SU-DHL-6 (cell line): Measurements from ENCODE around the gene GRIA3.

Experiments
- H2AFZ ChIP-seq: fragments of 200-600 bp; sonication (generic); 2 replicates; pipeline ENCODE4 v1.6.1; 2014; ENCODE audit warnings: low read depth, mild to moderate bottlenecking, moderate library complexity, mixed read lengths, antibody characterized with exemption, low read length; ENCODE audit not compliant: severe bottlenecking
- H3F3A ChIP-seq: fragments of 200-600 bp; shearing (Covaris generic); 2 replicates; pipeline ENCODE4 v1.6.0; 2016; ENCODE audit warnings: antibody characterized with exemption, mild to moderate bottlenecking; ENCODE audit not compliant: insufficient read depth
- H3K27ac ChIP-seq: fragments of 200-600 bp; sonication (generic); 2 replicates; pipeline ENCODE4 v1.5.1; 2016; ENCODE audit warnings: low read depth, mild to moderate bottlenecking, low read length, moderate library complexity, mixed read lengths
- H3K27me3 ChIP-seq: fragments of 200-600 bp; sonication (generic), shearing (Covaris generic); 2 replicates; pipeline ENCODE4 v1.6.0; 2014; ENCODE audit warnings: mild to moderate bottlenecking, low read length
- H3K36me3 ChIP-seq: fragments of 200-600 bp; sonication (generic); 2 replicates; pipeline ENCODE4 v1.6.1; 2014; ENCODE audit warnings: mild to moderate bottlenecking, low read length, mixed read lengths
- H3K4me2 ChIP-seq: fragments of 300-600, 200-600 bp; shearing (Covaris generic), sonication (generic); 2 replicates; pipeline ENCODE4 v1.6.0; 2014; ENCODE audit warnings: low read length, low read depth, mild to moderate bottlenecking; ENCODE audit not compliant: poor library complexity, severe bottlenecking
- H3K4me3 ChIP-seq: fragments of 200-600 bp; sonication (generic); 2 replicates; pipeline ENCODE4 v1.5.1; 2014; ENCODE audit warnings: antibody characterized with exemption, low read length, mild to moderate bottlenecking, mixed read lengths; ENCODE audit not compliant: insufficient read depth, poor library complexity, severe bottlenecking
- H3K79me2 ChIP-seq: fragments of 200-600 bp; sonication (generic); 2 replicates; pipeline ENCODE4 v1.6.1; 2014; ENCODE audit warnings: mild to moderate bottlenecking, low read length, moderate library complexity; ENCODE audit not compliant: insufficient read depth
- H3K9ac ChIP-seq: fragments of 200-600 bp; sonication (generic); 2 replicates; pipeline ENCODE4 v1.7.0; 2014; ENCODE audit warnings: mild to moderate bottlenecking, low read length
- H3K9me2 ChIP-seq: fragments of 200-600 bp; sonication (generic); replicated peaks from 2 replicates; pipeline ENCODE4 v1.6.1; 2014; ENCODE audit warnings: low read length; ENCODE audit not compliant: insufficient read depth
- H3K9me3 ChIP-seq: fragments of 200-600 bp; sonication (generic); 2 replicates; pipeline ENCODE4 v1.6.1; 2014; ENCODE audit warnings: low read length, mixed read lengths; ENCODE audit not compliant: insufficient read depth
- H4K20me1 ChIP-seq: fragments of 200-600 bp; sonication (generic); 2 replicates; pipeline ENCODE4 v1.6.1; 2014; ENCODE audit warnings: low read depth, mild to moderate bottlenecking, antibody characterized with exemption, low read length, moderate library complexity, mixed read lengths
- EZH2phosphoT487 ChIP-seq: fragments of 200-600 bp; sonication (generic), shearing (Covaris generic); conservative IDR thresholded peaks from 2 replicates; pipeline ENCODE4 v1.6.1; 2018; ENCODE audit warnings: mild to moderate bottlenecking, antibody characterized with exemption, low read length, moderate library complexity, mixed read lengths
- TF ChIP-seq, protein P1 (sequence below): fragments of 200-600 bp; sonication (generic); IDR thresholded peaks from one replicate; pipeline ENCODE4 v1.5.1; 2017; ENCODE audit warnings: antibody characterized with exemption, mild to moderate bottlenecking, low read length, moderate library complexity; ENCODE audit not compliant: insufficient read depth, poor library complexity, severe bottlenecking

The GRIA3 gene

DNA sequence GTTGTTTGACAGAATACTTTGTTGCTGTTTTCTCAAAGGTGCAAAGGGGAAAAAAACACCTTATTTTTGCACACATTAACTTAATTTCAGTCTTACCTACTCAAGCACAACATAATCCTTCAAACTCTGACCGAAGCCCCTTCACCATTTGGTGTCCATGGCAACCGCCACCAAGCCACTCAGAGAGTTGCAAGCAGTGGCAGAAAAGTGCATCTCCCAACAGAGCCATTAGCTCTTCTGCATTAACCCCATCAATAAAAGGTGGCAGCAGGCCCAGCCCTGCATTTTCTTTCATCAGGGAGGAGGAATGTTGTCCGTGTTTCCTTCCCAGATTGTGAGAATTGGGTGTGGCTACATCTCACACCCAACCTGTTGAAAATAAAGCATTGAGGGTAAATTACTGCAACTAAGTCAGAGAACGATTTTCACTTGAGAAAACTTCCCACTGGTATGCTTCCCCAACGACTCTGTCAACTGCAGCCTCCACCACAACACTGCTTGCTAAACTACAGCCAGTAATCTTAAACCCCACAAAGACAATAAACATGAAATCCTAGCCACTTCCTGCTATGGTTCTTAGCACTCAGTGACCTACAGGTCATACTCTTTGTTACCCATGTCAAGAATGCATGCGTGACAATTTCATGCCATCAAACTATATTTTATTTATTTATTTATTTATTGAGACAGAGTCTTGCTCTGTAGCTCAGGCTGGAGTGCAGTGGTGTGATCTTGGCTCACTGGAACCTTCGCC, 154.0 kb downstream of the GRIA3 start:
- Histone ChIP-seq H3K27ac (no peak overlapping the region), H3K9me2 (no peaks in the 10 kb centered on the region), H3K4me2 (no peak overlapping the region), H4K20me1 (no peaks in the 10 kb centered on the region), H3K27me3 (no peaks in the 10 kb centered on the region), H3K36me3 (no peaks in the 10 kb centered on the region), H3K9me3 (no peaks in the 10 kb centered on the region), H3K79me2 (no peaks in the 10 kb centered on the region), H3F3A (no peaks in the 10 kb centered on the region), H3K9ac (no peak overlapping the region), H3K4me3 (no peak overlapping the region), H2AFZ (no peak overlapping the region)
- TF ChIP-seq, protein P1, sequence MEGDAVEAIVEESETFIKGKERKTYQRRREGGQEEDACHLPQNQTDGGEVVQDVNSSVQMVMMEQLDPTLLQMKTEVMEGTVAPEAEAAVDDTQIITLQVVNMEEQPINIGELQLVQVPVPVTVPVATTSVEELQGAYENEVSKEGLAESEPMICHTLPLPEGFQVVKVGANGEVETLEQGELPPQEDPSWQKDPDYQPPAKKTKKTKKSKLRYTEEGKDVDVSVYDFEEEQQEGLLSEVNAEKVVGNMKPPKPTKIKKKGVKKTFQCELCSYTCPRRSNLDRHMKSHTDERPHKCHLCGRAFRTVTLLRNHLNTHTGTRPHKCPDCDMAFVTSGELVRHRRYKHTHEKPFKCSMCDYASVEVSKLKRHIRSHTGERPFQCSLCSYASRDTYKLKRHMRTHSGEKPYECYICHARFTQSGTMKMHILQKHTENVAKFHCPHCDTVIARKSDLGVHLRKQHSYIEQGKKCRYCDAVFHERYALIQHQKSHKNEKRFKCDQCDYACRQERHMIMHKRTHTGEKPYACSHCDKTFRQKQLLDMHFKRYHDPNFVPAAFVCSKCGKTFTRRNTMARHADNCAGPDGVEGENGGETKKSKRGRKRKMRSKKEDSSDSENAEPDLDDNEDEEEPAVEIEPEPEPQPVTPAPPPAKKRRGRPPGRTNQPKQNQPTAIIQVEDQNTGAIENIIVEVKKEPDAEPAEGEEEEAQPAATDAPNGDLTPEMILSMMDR, result no peak
- no peak for TF ChIP-seq EZH2phosphoT487

DNA sequence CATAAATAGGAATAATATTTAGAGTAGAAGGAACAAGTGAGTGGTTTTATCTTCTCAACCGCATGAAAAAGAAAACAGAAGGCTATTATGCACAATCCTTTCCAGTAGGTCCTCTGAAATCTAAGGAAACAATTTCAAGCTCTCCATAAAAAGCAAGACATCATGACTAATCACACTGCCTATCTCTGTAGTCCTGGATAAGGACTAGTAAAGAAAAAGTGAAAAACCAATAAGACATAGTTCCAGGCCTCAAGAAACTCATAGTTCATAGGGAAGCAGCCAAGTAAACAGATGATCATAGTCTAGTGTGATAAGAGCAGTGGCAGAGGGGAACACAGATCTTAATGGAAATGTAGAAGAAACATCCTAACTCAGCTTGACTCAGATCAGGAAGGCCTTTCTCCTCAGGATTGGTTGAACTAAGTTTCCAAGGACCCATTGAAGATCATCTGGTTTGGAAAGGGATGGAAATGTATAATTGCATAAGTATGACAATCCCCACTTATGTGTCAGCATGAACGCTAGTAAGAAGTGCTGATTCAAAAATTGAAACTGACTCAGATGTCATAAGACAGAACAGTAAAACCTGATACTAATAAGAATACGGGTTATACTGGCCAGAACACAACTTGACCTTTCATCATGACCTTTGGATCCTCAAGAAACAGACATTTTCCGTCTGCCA, 155.3 kb downstream of the GRIA3 start:
- no peaks in the 10 kb centered on the region for H3K79me2 ChIP-seq
- H3K36me3 ChIP-seq, result no peaks in the 10 kb centered on the region
- H3K9me2 ChIP-seq, result no peaks in the 10 kb centered on the region
- no peaks in the 10 kb centered on the region for H3F3A ChIP-seq
- H3K4me2 ChIP-seq, result no peak overlapping the region
- TF ChIP-seq, protein P1, result no peak
- no peak for TF ChIP-seq EZH2phosphoT487
- H3K27ac ChIP-seq, result no peak overlapping the region
- no peak overlapping the region for H2AFZ ChIP-seq
- H3K27me3 ChIP-seq, result no peaks in the 10 kb centered on the region
- H3K4me3 ChIP-seq, result no peak overlapping the region
- H3K9ac ChIP-seq, result no peak overlapping the region
- no peaks in the 10 kb centered on the region for H4K20me1 ChIP-seq
- no peaks in the 10 kb centered on the region for H3K9me3 ChIP-seq

DNA sequence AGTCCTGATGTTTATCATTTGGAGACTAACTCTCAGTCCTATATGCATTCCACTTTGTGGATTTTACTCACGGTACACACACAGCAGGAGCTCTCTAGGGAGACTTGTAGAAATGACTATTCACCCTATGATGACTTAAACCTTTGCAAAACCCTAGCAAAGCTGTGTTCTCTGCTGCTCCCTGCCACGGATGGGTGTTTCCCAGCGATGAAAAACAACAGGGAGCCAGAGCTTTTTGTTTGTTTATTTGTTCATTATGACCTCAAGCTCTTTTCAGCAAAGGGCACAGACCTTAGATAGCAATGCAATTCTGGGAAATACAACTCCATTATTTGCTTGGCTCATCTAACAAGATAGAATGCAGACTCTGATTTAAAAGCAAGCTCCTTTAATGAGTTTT, 156.6 kb downstream of the GRIA3 start:
- H3K9me3 ChIP-seq, result no peaks in the 10 kb centered on the region
- H3F3A ChIP-seq, result no peaks in the 10 kb centered on the region
- no peaks in the 10 kb centered on the region for H3K27me3 ChIP-seq
- H3K9me2 ChIP-seq, result no peaks in the 10 kb centered on the region
- H3K36me3 ChIP-seq, result no peaks in the 10 kb centered on the region
- H2AFZ ChIP-seq, result no peak overlapping the region
- no peaks in the 10 kb centered on the region for H3K79me2 ChIP-seq
- H3K4me2 ChIP-seq, result no peak overlapping the region
- TF ChIP-seq, protein P1, result no peak
- no peak for TF ChIP-seq EZH2phosphoT487
- no peaks in the 10 kb centered on the region for H4K20me1 ChIP-seq
- no peak overlapping the region for H3K27ac ChIP-seq
- H3K9ac ChIP-seq, result no peak overlapping the region
- no peak overlapping the region for H3K4me3 ChIP-seq
